HT1080 (cell line): ENCODE data around the gene CLEC18B. TPM values are rescaled to one million over a fixed set of nuclear protein-coding genes. Genes with fewer than 3 reads are reported as not detected.
"Not testable (repeated sequence)": the region's sequence is repeated elsewhere in the genome, so short reads cannot be mapped to it uniquely, and the experiment has no call there.

Source experiments
- DNase-seq: peaks from one replicate; pipeline ENCODE4 v3.0.0-alpha.2; 2015; ENCODE audit warnings: low read depth
- total RNA-seq: library from RNA; depleted of rRNA; stranded (reverse); fragments of >200 nt; shearing (Covaris generic); gene quantifications from 2 replicates; pipeline ENCODE4 v1.2.3, GENCODE V29; 2014

CLEC18B gene
- total RNA-seq, 1 experiment from 2014 or later = not detected

DNA sequence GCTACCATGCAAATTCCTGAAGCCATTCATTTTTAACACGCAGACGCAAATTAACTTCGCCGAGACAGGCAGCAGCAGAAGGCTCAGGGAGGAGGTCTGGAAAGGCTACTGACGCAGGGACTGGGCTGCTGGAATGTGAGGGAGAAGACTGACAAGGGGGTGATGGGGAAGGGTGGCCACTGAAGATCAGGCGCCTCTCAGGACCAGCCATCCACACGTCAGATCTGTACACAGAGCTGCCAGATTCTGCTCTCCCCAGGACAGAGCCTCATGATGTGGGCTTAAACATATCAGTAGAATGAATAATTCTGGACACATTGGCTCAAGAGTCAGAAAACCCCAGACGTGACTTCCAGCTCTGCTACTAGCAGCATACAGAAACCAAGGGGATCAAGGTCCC, 25.6 kb upstream of the CLEC18B start:
- no peak for DNase-seq

DNA sequence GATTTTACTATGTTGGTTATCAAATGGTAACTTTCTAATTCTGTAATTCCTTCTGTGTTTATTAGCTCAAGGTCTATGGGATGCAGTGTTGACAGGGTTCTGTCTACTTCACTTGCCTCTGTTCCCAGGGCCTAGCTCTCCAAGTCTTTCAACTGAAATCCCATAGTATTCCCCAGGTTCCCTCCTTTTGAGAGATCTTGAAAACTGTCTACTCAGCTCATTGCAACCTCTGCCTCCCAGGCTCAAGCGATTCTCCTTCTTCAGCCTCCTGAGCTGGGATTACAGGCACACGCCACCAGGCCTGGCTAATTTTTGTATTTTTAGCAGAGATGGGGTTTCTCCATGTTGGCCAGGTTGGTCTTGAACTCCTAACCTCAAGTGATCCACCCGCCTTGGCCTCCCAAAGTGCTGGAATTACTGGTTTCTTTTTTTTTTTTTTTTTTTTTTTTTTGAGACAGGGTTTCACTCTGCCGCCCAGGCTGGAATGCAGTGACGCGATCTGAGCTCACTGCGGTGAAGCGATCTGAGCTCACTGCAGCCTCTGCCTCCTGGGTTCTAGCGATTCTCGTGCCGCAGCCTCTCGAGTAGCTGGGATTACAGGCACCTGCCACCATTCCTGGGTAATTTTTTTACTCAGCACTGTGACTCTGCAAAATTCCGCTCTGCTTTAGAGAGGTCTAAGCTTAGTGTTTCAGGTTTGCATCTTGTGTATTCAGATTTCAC, 22.5 kb upstream of the CLEC18B start:
- not testable (repeated sequence) for DNase-seq

DNA sequence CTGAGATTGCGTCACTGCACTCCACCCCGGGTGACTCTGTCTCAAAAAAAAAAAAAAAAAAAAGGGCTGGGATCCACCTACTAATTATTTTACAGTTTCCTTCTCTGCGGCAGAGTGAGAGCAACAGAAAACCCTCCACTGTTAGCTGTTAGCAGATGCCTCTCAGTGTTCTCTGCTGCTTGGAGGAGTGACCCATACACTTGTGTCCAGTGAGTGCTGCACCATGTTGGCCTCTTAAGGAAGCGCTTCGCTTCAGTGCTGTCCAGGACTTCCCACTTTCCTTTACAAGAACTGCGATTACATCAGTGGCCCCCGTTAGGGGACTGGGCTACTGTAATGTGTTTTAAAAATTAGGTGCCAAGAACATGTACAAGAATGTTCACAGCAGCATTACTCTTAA, 18.4 kb upstream of the CLEC18B start:
- DNase-seq = no peak

DNA sequence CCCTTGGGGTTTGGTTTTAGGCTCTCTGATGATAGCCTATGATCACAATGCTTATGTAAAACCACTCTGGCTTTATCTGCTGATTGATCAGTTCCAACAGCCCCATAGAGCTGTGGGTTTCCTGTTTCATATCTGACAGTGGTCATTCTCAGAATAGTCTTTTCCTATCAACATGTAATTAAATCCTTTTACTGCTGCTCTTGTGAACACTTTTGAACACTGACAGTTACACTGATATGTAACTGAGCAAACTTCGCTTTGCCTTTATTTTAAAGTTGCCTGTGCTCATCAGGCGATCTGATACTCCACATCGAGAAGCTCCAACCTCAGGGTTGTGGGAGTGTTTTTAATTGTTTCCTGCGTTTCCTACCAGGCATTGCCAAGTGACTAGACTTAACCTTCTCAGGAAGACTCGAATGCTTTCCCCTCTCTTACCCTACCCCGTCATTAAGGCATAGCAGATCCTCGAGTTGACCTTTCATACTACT, 17.3 kb upstream of the CLEC18B start:
- DNase-seq = no peak

DNA sequence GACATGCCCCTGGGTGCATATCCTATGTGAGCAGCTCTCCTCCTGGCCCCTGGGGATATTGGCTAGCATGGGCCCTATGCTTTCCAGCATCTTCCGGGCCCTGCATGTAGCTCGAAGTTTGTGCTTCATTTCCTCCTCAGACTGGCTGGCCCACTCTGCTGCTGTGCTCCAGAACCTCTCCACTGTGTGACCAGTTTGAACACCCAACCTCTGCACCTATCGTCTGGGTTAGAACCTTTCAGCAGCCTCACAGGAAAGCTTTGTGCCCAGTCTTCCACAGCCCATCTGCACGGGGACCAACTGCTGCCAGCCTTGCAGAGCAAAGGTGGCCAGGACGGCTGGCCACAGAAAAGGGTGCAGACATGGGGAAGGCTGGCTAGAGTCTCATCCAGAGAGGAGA, 10.2 kb upstream of the CLEC18B start:
- no peak for DNase-seq

DNA sequence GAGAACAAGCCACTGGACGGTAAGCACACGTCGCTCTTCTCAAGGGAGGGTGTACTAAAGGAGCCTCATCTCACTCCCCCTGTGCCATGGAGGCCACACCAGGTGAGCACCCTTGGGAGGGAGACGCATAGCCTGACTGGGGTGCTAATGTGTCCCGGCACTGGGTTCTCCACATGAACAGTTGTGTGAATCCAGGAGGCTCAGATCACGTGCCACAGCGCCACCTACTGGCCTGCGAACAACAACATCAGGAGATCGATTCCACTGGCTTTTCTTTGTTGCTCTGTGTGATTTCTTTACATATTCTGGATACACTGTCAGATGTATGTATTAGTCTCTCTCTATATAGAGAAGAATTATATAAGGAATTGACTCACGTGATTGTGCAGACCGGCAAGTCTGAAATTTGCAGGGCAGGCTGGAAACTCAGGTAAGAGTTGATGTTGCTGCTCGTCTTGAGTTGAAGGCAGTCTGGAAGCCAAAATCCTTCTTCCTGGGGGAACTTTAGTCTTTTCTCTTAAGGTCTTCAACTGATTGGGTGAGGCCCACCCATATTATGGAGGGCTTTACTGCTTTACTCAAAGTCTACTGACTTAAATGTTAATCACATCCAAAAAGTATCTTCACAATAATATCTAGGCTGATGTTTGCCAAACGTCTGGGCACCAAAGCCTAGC, 8.9 kb upstream of the CLEC18B start:
- peak; percentile 56 for DNase-seq

DNA sequence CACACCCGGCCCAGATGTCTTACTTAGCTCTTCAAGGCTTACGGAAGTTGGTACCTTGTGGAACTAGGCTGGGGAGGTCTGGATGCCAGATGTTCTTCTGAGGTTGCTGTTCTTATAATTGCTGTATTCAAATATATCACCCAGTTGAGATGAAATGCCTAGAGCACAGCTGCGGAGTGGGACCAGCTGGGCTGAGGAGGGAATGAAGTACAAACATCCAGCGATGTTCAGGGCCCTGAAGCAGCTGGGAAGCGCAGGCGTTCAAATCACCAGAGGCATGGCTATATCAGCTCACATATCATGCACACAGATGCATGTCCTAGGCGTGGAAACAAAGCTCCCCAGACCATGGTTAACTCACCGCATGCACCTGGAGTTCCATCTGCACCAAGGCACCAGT, 7.2 kb upstream of the CLEC18B start:
- not testable (repeated sequence) for DNase-seq

DNA sequence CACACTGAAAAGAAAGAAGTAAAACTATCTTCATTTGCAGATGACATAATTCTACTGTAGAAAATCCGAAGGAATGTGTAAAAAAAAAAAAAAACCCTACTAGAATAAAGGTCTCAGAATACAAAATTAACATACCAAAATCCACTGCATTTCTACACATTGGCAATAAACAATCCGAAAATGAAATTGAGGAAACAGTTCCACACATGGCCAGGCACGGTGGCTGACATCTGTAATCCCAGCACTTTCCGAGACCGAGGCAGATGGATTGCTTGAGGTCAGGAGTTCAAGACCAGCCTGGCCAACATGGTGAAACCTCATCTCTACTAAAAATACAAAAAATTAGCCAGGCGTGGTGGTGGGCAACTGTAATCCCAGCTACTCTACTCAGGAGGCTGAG, 4.5 kb upstream of the CLEC18B start:
- not testable (repeated sequence) for DNase-seq

DNA sequence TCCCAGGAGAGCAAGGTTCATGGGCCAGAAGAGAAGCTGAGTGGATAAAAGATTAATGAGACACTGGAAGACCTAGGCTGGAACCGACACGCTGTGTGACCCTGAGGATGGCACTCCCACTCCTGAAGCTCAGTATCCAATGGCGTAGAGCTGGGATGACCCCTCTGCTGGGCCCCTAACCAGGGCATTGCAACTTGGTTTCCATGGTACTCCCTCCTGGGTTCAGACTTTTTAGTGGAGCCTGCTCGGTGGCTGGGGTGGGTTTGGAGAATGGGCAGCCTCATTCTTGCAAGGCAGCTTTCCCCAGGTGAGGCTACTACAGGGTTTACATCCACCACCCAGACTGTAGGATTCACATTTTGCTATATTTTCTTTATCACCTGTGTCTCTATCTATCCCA, 2.4 kb upstream of the CLEC18B start:
- DNase-seq = not testable (repeated sequence)

DNA sequence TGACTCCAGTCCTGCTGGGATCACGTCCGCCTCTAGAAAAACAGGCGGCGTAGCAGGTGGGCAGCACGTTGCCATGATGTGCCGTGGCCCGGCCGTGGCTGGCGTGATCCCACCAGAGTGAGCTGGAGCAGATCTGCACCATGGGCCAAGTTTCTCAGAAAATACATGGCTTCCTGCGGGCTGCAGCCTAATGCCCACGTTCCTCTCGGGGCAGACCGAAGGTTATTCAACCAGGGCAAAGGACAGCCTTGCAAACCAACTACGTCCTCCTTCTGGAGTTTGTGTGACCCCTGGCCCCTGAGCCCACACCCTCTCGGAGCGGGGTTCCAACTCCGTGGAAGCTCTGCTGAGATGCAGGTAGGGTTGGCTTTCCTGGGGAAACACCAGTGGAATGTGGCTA, 808 bp upstream of the CLEC18B start:
- DNase-seq = not testable (repeated sequence)

DNA sequence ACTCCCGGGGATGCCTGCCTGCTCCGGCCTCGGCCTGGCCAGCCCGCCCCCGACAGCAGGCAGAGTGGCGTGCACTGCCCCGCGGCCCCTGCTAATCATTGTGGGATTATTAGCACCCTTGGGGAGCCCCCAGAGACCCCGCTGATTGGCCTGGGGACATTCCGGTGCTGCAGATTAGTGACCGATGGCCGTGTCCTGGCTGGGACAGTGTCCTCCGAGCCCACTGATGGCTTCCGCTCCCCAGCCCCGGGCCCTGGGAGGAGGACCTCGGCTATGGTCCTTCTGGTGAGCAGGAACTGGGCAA, 156 bp upstream of the CLEC18B start:
- not testable (repeated sequence) for DNase-seq

DNA sequence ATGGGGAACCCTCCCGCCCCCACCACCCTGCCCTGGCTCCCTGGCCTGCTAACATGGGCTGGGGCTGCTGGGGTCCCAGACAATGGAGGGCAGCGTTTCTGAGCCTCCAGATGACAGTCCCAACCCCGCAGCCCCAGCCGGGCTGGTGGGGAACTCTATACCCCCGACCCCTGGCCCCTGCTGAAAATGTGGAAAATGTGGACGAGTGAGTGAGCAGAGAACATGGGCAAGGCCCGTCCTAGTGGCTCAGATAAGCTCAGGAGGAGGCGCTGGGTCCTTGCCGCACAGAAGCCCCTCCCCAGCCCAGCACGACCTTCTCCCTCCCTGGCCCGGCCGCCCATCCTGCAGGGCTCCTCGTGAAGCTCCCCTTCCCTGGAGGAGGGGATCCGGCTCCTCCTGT, 1.5 kb downstream of the CLEC18B start:
- not testable (repeated sequence) for DNase-seq

DNA sequence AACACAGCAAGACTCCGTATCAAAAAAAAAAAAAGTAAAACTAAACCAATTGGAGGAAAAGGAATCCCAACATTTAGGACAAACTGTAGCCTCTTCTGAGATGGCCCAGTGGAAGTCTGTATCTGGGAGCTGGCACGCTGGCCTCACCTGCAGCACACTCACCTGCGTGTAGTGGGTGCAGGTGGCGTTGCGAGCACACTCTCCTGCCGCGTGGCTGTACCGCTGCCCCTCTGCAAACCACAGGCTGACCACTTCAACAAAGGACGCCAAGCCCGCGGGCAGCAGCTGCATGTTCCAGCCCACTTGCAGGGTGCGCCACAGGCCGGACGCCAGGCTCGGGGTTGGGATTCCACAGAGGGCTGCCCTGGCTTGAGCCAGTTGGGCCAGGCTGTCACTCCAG, 3.4 kb downstream of the CLEC18B start:
- DNase-seq = not testable (repeated sequence)

DNA sequence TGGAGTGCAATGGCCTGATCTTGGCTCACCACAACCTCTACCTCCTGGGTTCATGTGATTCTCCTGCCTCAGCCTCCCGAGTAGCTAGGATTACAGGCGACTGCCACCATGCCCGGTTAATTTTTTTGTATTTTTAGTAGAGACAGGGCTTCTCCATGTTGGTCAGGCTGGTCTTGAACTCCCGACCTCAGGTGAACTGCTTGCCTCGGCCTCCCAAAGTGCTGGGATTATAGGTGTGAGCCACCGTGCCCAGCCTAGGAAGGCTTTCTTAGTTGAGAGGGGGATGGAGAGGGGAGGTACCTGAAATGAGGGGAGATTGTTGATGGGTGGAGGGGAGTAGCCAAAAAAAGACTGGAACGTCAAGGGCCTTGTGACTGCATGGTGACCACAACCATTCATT, 7.4 kb downstream of the CLEC18B start:
- DNase-seq = not testable (repeated sequence)

DNA sequence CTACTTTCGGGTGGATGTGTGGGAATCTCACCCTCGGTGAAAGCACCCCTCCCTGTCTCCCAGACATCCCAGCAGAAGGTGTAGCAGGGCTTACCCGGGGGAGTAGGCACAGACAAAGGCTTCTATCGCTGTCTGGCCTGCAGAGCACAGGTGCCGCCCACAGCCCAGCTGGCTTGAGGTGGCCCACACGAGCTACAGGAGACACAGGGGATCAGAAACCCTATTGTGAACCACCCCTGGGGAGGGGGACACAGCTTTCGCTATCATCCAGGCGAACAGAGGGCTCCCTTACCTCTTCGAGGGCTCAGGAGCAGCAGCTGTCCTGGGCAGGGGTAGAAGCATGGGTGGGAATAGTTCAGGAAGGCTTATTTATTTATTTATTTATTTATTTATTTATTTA, 7.8 kb downstream of the CLEC18B start:
- not testable (repeated sequence) for DNase-seq

DNA sequence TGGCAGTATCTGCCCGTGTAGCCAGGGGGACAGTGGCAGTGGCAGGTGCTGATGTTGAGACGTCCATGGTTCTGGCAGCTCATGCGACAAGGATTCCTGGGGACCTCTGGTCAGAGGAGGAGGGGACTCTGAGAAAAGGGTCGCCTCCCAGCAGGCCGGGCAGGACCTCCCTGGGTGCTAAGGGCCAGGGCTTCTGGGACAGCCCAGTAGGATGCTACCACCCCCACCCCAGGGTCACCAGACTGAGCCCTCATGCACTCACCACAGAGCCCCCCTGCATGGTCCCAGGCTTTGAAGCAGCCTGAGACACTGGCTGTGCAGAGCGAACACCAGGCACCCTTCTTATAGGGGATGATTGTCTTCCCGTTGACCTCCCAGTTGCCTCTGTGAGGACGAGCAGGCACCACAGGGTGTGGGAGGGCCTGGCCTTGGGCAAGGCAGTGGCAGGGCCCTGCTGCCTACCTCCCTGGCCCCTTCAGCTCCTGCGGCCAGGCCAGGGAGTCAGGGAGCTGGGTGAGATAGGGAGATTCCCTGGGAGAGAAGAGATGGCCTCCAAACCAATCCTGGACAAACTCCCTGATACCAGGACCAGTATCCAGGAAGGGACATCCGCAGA, 8.4 kb downstream of the CLEC18B start:
- not testable (repeated sequence) for DNase-seq

DNA sequence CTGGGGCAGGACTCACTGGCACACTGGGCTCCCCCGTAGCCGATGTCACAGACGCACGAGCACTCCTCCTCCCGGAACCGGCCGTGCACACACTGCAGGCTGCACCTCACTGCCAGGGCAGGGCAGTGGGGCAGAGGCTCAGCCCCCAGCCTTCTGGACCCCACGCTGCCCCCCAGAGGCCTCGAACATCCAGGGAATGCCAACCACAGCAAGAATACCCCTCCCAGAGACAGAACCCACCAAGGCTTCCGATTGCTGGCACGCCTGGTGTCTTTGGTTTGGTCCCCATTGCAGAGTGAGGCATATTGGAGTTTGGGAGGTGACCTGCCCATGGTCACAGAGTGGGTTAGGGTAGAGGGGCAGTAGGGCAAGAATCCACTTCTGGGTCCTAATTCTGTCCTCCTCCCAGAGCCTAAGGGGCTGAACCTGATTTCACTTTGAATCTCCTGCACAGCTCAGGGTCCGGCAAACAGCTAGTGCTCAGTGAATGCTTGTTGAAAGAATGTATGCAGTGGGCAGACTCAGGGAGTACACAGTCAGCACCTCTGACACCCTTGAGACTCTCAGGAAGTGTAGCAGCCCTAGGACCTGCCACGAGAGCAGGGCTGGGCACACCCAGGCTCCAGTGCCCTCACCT, 9.0 kb downstream of the CLEC18B start:
- DNase-seq = not testable (repeated sequence)

DNA sequence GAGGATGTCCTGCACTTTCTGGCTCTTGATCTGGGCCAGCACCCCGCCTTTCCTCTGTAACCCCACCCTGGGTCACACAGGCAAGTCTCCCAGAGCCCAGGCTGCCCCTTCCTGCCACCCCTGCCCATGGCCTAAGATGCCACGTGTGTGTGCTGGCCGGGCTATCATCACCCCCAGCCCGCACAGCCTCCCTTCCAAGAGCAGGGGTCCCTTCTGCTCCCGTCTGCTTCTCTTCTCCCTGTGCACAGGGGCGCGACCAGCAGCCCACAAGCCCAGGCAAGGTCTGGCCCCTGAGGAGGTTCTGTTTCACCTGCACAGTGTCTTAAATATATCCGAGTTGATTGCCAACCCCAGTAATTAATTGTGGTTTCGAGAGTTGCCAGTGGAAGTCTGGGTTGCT, 10.3 kb downstream of the CLEC18B start:
- DNase-seq = not testable (repeated sequence)

DNA sequence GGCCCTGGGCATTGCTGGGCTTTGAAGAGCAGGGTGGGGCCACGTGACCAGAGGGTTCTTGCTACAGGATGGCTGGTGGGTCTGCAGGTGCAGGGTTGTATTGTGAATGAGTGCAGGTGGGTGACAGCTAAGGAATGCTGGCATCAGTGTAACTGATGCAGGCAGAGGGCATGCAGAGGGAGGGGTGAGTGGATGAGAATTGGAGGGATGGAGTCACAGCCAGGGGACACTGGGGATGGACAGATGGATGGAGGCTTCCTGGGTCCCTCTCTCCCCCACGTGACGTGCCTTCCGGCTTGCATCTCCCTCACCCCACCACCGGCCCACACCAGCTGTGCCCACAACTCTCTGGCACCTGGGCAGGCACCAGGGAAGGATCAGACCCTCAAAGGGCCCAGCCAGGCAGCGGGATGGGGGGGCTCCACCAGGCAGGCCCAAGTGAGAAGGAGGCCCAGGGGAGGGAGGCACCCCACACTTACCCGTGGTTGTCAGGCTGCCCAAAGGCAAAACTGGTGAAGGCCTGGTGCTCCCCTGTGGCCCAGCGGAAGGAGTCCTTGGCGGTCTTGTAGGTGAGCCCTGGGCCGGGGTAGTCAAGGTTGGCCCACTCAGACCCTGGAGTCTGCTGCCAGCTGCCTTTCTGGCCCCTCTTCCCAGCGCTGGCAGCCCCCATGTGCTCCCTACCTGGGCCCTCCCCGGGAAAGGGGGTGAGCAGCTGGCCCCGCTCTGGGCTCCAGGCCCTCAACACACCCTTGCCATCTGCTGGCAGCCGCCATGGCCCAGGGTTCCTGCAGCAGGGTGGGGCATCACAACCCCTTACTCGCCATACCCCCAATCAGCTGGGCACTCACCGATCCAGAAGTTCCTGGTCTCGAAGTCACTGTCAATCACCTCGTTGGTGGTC, 11.0 kb downstream of the CLEC18B start:
- not testable (repeated sequence) for DNase-seq

DNA sequence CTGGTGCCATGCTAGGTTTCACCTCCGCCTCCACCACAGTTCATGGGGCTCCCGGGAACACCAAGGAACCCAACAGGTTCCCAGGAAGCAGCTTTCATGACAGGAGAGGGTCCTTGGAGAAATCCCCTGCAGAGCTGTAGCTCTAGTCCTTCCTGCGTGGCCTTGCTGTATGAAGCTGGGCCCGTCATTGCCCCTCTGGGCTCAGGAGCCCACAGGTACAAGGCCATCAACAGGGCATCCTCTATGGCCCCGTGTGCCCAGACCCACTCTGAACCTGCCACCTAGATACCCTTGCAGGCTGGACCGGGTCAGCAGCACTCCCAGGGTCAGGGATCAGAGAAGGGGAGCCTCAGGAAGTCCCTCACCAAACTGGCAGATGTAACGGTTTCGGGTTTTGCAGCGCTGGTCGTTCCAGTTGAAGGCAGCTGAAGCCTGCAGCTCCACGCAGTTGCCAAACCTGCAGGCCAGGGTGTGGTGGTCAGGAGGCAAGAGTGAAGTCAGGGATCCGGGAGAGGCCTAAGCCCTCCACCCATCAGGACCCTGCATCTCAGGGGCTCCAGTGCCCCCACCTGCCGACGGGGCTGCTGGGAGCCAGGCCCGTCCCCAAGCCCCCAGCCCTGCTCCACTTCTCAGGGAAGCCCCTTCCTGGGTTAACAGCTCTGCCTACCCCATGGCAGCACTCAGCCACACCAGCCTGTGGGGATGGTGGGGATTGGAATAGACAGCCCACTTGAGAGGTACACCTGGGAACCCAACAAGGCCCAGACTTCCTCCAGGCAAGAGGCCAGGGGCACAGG, 11.9 kb downstream of the CLEC18B start:
- DNase-seq = not testable (repeated sequence)
